Esophagus squamous epithelium (tissue), 5 donors: ENCODE data around the gene GRK2. TPM values are rescaled to one million over a fixed set of nuclear protein-coding genes. Genes with fewer than 3 reads are reported as not detected.
A peak's percentile ranks its signal among the peaks of the same experiment; 100 is the strongest.

Experiments
- DNase-seq: peaks from one replicate; lab custom pipeline; 2025; lab: John Stamatoyannopoulos, UW
- H3K27ac ChIP-seq, 4 donors: fragments of 200-600 bp; sonication (generic); one replicate each; pipeline ENCODE4 v1.5.1; 2016 to 2019; ENCODE audit warnings: mild to moderate bottlenecking in 1 of 4
- H3K27me3 ChIP-seq, 4 donors: fragments of 200-600 bp; sonication (generic); 1 replicate in 3 of 4; 2 replicates in 1 of 4; pipeline versions ENCODE4 v1.5.1 to v1.6.0; 2017 to 2021; ENCODE audit warnings: antibody characterized with exemption in 1 of 4
- H3K36me3 ChIP-seq, 3 donors: fragments of 200-600 bp; sonication (generic); one replicate each; pipeline ENCODE4 v1.5.1; 2016 to 2019
- H3K4me1 ChIP-seq, 3 donors: fragments of 200-600 bp; sonication (generic); one replicate each; pipeline ENCODE4 v1.5.1; 2017 to 2019
- H3K4me3 ChIP-seq, 4 donors: fragments of 200-600 bp; sonication (generic); 1 replicate in 3 of 4; 2 replicates in 1 of 4; pipeline ENCODE4 v1.5.1; 2016 to 2019; ENCODE audit warnings: mild to moderate bottlenecking in 2 of 4, moderate library complexity in 1 of 4
- H3K9me3 ChIP-seq, 3 donors: fragments of 200-600 bp; sonication (generic); one replicate each; pipeline ENCODE4 v1.5.1; 2016 to 2019
- CTCF ChIP-seq, 6 experiments: fragments of 450-650 bp in 4 of 6; fragments of 200-600 bp in 2 of 6; sonication (generic) in 2 of 6; IDR thresholded peaks; one replicate each; pipeline ENCODE4 v1.5.1; 2016 to 2019; ENCODE audit warnings: antibody characterized with exemption in 6 of 6, mild to moderate bottlenecking in 4 of 6, moderate library complexity in 4 of 6
- POLR2A ChIP-seq, 4 donors: fragments of 450-650 bp; IDR thresholded peaks; one replicate each; pipeline ENCODE4 v1.6.1; 2017; ENCODE audit warnings: antibody characterized with exemption in 4 of 4, mild to moderate bottlenecking in 4 of 4, moderate library complexity in 3 of 4
- WGBS, 2 donors: methylation state at CpG; one replicate each; pipeline ENCODE4 v1.1.5; 2018; 5-methylcytosine and 5-hydroxymethylcytosine counted together
- intact Hi-C: fragments of 100-400 bp; cut with DNase I; formaldehyde crosslinking; loops from one replicate; pipeline ENCODE4 v1.15.0; 2022
- total RNA-seq, 4 donors: library from RNA; depleted of rRNA; stranded (reverse); fragments of >200 nt; gene quantifications; one replicate each; pipeline ENCODE4 v1.1.0, GENCODE V29; 2016
- donor health status: DM: yes; HTN: yes; CAD: no.

Gene GRK2
- total RNA-seq, 4 donors from 2014 or later = 54.1 to 93.2 (median 68.5) TPM

- TF ChIP-seq POLR2A (IDR thresholded peaks at IDR 0.05) (no peak), CTCF (IDR thresholded peaks at IDR 0.05) (no peak)
- Histone ChIP-seq H3K27ac (peak overlapping the region; percentile 90 to 95 (median 92)), H3K27me3 (no peaks in the 10 kb centered on the region), H3K9me3 (no peaks in the 10 kb centered on the region), H3K4me3 (peak overlapping the region in 2 of 4 donors; percentile 88), H3K4me1 (peaks cover 30 to 47% (median 34%) of the 10 kb centered on the region in 3 donors), H3K36me3 (peaks cover 29 to 58% (median 40%) of the 10 kb centered on the region in 3 donors)
- 93 to 100% methylated on average over 2 to 15 of the region's 28 CpGs for WGBS, 2 donors
- no peak for DNase-seq
- intact Hi-C loops = no loop called here
These were observed 35.1 kb downstream of the GRK2 start for GRCh38 chr11:67301313-67301921.

- TF ChIP-seq CTCF (IDR thresholded peaks at IDR 0.05) (no peak), POLR2A (IDR thresholded peaks at IDR 0.05) (peak in 1 of 4 donors; percentile 38)
- DNase-seq = no peak
- 60 to 83% methylated on average over 2 of the region's 15 CpGs for WGBS, 2 donors
- Histone ChIP-seq H3K4me1 (peaks cover 30 to 47% (median 34%) of the 10 kb centered on the region in 3 donors), H3K4me3 (peak overlapping the region in 3 of 4 donors; percentile 56 to 88 (median 88)), H3K36me3 (peaks cover 29 to 58% (median 34%) of the 10 kb centered on the region in 3 donors), H3K9me3 (no peaks in the 10 kb centered on the region), H3K27ac (peak overlapping the region; percentile 90 to 95 (median 92)), H3K27me3 (no peaks in the 10 kb centered on the region)
- intact Hi-C loops = no loop called here
These were observed 35.8 kb downstream of the GRK2 start for GRCh38 chr11:67301951-67302516.

GRCh38 chr11:67302571-67303131, 36.4 kb downstream of the GRK2 start:
- peak overlapping the region; percentile 90 to 95 (median 92) for H3K27ac ChIP-seq
- H3K4me1 ChIP-seq = peaks cover 30 to 51% (median 34%) of the 10 kb centered on the region in 3 donors
- intact Hi-C loops = no loop called here
- no peak for DNase-seq
- H3K4me3 ChIP-seq = peak overlapping the region; percentile 56 to 88 (median 82)
- WGBS, 2 donors = 24% methylated on average over 13 of the region's 23 CpGs; no CpG with 5 or more reads in 1 of the 2 donors
- no peaks in the 10 kb centered on the region for H3K9me3 ChIP-seq
- TF ChIP-seq POLR2A (IDR thresholded peaks at IDR 0.05) (no peak), CTCF (IDR thresholded peaks at IDR 0.05) (no peak)
- H3K27me3 ChIP-seq = no peaks in the 10 kb centered on the region
- H3K36me3 ChIP-seq = peaks cover 29 to 58% (median 32%) of the 10 kb centered on the region in 3 donors

- no peak for DNase-seq
- H3K36me3 ChIP-seq = peaks cover 29 to 58% (median 36%) of the 10 kb centered on the region in 3 donors
- H3K9me3 ChIP-seq = no peaks in the 10 kb centered on the region
- 15% methylated on average over 5 of the region's 65 CpGs; no CpG with 5 or more reads in 1 of the 2 donors for WGBS, 2 donors
- H3K27ac ChIP-seq = peak within 1 kb of the TSS; percentile 90 to 95 (median 92)
- TF ChIP-seq POLR2A (IDR thresholded peaks at IDR 0.05) (peak in 1 of 4 donors; percentile 73), CTCF (IDR thresholded peaks at IDR 0.05) (no peak)
- peaks cover 30 to 55% (median 34%) of the 10 kb centered on the region in 3 donors for H3K4me1 ChIP-seq
- peak within 1 kb of the TSS; percentile 56 to 88 (median 82) for H3K4me3 ChIP-seq
- H3K27me3 ChIP-seq = no peaks in the 10 kb centered on the region
- intact Hi-C loops = no loop called here
These were observed 37.0 kb downstream of the GRK2 start, which contains the start of gene SSH3 for GRCh38 chr11:67303132-67303834. Gene SSH3, plus strand, starts transcription at chr11:67303530. Its CDS starts 96 bp downstream, at chr11:67303626.
